ENCODE data around the gene ADH7.
"Not testable (repeated sequence)": the region's sequence is repeated elsewhere in the genome, so short reads cannot be mapped to it uniquely, and the experiment has no call there.

GRCh38 chr4:99377341-99377740, 57.8 kb downstream of the ADH7 start:
- not testable (repeated sequence) for TF ChIP-seq EZH2 (IDR thresholded peaks at IDR 0.05; ENCODE audit: low read depth, low read length, severe bottlenecking); USF2 (IDR thresholded peaks at IDR 0.05; ENCODE audit: low read length); JUN (IDR thresholded peaks at IDR 0.05; ENCODE audit: low read depth, low read length); POLR2A (IDR thresholded peaks at IDR 0.05; ENCODE audit: control extremely low read depth in 1 of 2, low read depth in 2 of 2, low read length in 2 of 2); CBX8 (IDR thresholded peaks at IDR 0.05; ENCODE audit: borderline replicate concordance, low read depth, low read length); TBP (IDR thresholded peaks at IDR 0.05; ENCODE audit: low read depth, low read length); SUZ12 (IDR thresholded peaks at IDR 0.05; ENCODE audit: low read length); TCF12 (IDR thresholded peaks at IDR 0.05; ENCODE audit: low read depth, low read length); YY1 (IDR thresholded peaks at IDR 0.05; ENCODE audit: low read depth, low read length); CBX5 (IDR thresholded peaks at IDR 0.05; ENCODE audit: low read depth, low read length)
- TF ChIP-seq RAD21 (IDR thresholded peaks at IDR 0.05 in 1 of 2, conservative IDR thresholded peaks at IDR 0.05 in 1 of 2; ENCODE audit: low read depth in 2 of 2, low read length in 2 of 2) (peak; percentile 32 to 41; a peak in 3 of 4 replicates), CTCF (IDR thresholded peaks at IDR 0.05; ENCODE audit: control extremely low read depth in 1 of 3, insufficient read depth in 1 of 3, low read depth in 1 of 3, low read length in 3 of 3) (peak in 2 of 3 experiments; percentile 18 to 48; a peak in 2 of 4 replicates)

Measured in H1 (cell line).